HG03045 (cell line): ENCODE results near the gene CCDC159.
A peak's percentile ranks its signal among the peaks of the same experiment; 100 is the strongest.
"Not testable (repeated sequence)": the region's sequence is repeated elsewhere in the genome, so short reads cannot be mapped to it uniquely, and the experiment has no call there.

Experiments used
- ATAC-seq: cut with Tn5 transposase; IDR thresholded peaks from one replicate; pipeline ENCODE4 v1.9.1; 2021; ENCODE audit warnings: mild to moderate bottlenecking, moderate library complexity; ENCODE audit not compliant: unreplicated experiment

CCDC159 gene

GRCh38 chr19:11346104-11346940, at the start of gene CCDC159, which contains the start of gene TMEM205:
Gene CCDC159 (plus strand): TSS chr19:11346519. CDS start chr19:11346607, 88 bp downstream.
Gene TMEM205 (minus strand): TSS chr19:11346268. CDS start chr19:11345619, 649 bp downstream.
- ATAC-seq = peak; percentile 90

- no peak for ATAC-seq
These were observed 46.1 kb upstream of the CCDC159 start for GRCh38 chr19:11299946-11300810.

GRCh38 chr19:11300811-11301120, 45.6 kb upstream of the CCDC159 start:
- no peak for ATAC-seq

- no peak for ATAC-seq
These were observed 41.4 kb upstream of the CCDC159 start for GRCh38 chr19:11304936-11305335.

- ATAC-seq = no peak
These were observed 40.0 kb upstream of the CCDC159 start for GRCh38 chr19:11306337-11306736.

GRCh38 chr19:11320278-11320995, 25.9 kb upstream of the CCDC159 start:
- not testable (repeated sequence) for ATAC-seq

GRCh38 chr19:11321191-11322126, 24.9 kb upstream of the CCDC159 start:
- no peak for ATAC-seq

- no peak for ATAC-seq
These were observed 23.9 kb upstream of the CCDC159 start for GRCh38 chr19:11322269-11323024.

GRCh38 chr19:11323601-11324078, 22.7 kb upstream of the CCDC159 start:
- no peak for ATAC-seq

- ATAC-seq = no peak
These were observed 22.1 kb upstream of the CCDC159 start for GRCh38 chr19:11324079-11324661.

GRCh38 chr19:11324748-11325389, 21.4 kb upstream of the CCDC159 start:
- ATAC-seq = no peak

- ATAC-seq = no peak
These were observed 20.8 kb upstream of the CCDC159 start for GRCh38 chr19:11325544-11325943.

GRCh38 chr19:11330127-11330526, 16.2 kb upstream of the CCDC159 start:
- ATAC-seq = no peak

GRCh38 chr19:11331502-11331901, 14.8 kb upstream of the CCDC159 start:
- ATAC-seq = no peak

- no peak for ATAC-seq
These were observed 13.5 kb upstream of the CCDC159 start for GRCh38 chr19:11332822-11333221.

- not testable (repeated sequence) for ATAC-seq
These were observed 12.5 kb upstream of the CCDC159 start for GRCh38 chr19:11333838-11334237.

- ATAC-seq = no peak
These were observed 10.7 kb upstream of the CCDC159 start for GRCh38 chr19:11335449-11336146.

- no peak for ATAC-seq
These were observed 9.2 kb upstream of the CCDC159 start for GRCh38 chr19:11337080-11337479.
